ENCODE measurements around the gene ZNF892.
"Not testable (repeated sequence)": the region's sequence is repeated elsewhere in the genome, so short reads cannot be mapped to it uniquely, and the experiment has no call there.

Gene ZNF892

DNA sequence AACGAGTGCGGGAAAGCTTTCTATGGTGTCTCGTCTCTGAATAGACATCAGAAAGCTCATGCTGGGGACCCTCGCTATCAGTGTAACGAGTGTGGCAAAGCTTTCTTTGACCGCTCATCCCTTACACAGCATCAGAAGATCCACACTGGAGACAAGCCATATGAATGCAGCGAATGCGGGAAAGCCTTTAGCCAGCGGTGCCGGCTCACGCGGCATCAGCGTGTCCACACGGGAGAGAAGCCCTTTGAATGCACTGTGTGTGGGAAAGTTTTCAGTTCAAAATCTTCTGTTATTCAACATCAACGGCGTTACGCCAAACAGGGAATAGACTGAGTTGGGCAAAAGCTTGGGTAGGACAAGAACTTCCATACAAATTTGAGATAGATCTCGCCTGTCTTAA is 25.5 kb upstream of the ZNF892 start:
- no peak for DNase-seq (ENCODE audit: extremely low spot score)
- POLR2A ChIA-PET = interaction anchor here (1.9 kb wide), 1 partner anchor 16 kb away, joined by 6 read pairs; the partner anchor contains the start of gene ZNF2
- no peak for TF ChIP-seq FOXM1 (IDR thresholded peaks at IDR 0.05; ENCODE audit: borderline replicate concordance)
- no peak for TF ChIP-seq BHLHE40 (IDR thresholded peaks at IDR 0.05; ENCODE audit: borderline replicate concordance)
- no peak for TF ChIP-seq SUZ12 (IDR thresholded peaks at IDR 0.05)
- TF ChIP-seq CTBP1 (IDR thresholded peaks at IDR 0.05; ENCODE audit: borderline replicate concordance) = no peak
- TF ChIP-seq PKNOX1 (IDR thresholded peaks at IDR 0.05) = no peak
- no peak for TF ChIP-seq HDGF (IDR thresholded peaks at IDR 0.05; ENCODE audit: borderline replicate concordance)
- CTCF ChIA-PET = no interaction called here

DNA sequence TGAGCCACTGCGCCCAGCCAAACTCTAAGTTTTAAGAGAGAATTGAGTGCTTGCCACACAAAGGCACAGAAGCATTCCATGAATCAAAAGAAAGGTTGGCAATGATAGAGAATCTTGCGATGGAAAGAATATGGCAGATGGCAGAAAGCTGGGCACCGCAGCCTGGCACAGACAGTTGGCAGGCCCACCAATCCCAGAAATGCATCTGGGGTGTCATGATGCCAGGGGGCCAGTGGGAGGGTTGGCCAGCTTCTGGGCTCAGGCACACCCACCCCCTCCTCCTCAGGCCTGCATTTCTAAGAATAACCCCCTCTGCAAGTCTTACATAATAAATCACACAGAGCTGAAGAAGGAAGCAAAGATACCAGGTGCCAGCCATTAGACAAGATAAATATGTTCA is 22.1 kb upstream of the ZNF892 start:
- TF ChIP-seq FOXM1 (IDR thresholded peaks at IDR 0.05; ENCODE audit: borderline replicate concordance) = no peak
- no peak for TF ChIP-seq HDGF (IDR thresholded peaks at IDR 0.05; ENCODE audit: borderline replicate concordance)
- no peak for TF ChIP-seq FOXK2 (IDR thresholded peaks at IDR 0.05)
- TF ChIP-seq CTBP1 (IDR thresholded peaks at IDR 0.05; ENCODE audit: borderline replicate concordance) = no peak
- no peak for TF ChIP-seq LEF1 (IDR thresholded peaks at IDR 0.05; ENCODE audit: borderline replicate concordance)
- TF ChIP-seq NFRKB (IDR thresholded peaks at IDR 0.05) = no peak
- CTCF ChIA-PET = no interaction called here
- POLR2A ChIA-PET = interaction anchor here (0.7 kb wide), 1 partner anchor 95 kb away, joined by 3 read pairs; no protein-coding TSS in a partner anchor
- DNase-seq (ENCODE audit: extremely low spot score) = no peak

GRCh38 chr2:95185973-95186372 is 21.3 kb upstream of the ZNF892 start:
- ChIA-PET CTCF (no interaction called here), POLR2A (interaction anchor here (0.7 kb wide), 1 partner anchor 94 kb away, joined by 3 read pairs; no protein-coding TSS in a partner anchor)
- DNase-seq (ENCODE audit: extremely low spot score) = no peak
- TF ChIP-seq SP1 (IDR thresholded peaks at IDR 0.05) = no peak
- TF ChIP-seq HDGF (IDR thresholded peaks at IDR 0.05; ENCODE audit: borderline replicate concordance) = no peak
- no peak for TF ChIP-seq FOXA1 (IDR thresholded peaks at IDR 0.05)
- TF ChIP-seq TARDBP (IDR thresholded peaks at IDR 0.05) = no peak
- TF ChIP-seq L3MBTL2 (conservative IDR thresholded peaks at IDR 0.05) = no peak
- TF ChIP-seq PKNOX1 (IDR thresholded peaks at IDR 0.05) = no peak
- no peak for TF ChIP-seq LEF1 (IDR thresholded peaks at IDR 0.05; ENCODE audit: borderline replicate concordance)
- no peak for TF ChIP-seq FOXK2 (IDR thresholded peaks at IDR 0.05)
- no peak for TF ChIP-seq SUZ12 (IDR thresholded peaks at IDR 0.05)
- TF ChIP-seq NFRKB (IDR thresholded peaks at IDR 0.05) = no peak
- TF ChIP-seq FOXM1 (IDR thresholded peaks at IDR 0.05; ENCODE audit: borderline replicate concordance) = no peak

DNA sequence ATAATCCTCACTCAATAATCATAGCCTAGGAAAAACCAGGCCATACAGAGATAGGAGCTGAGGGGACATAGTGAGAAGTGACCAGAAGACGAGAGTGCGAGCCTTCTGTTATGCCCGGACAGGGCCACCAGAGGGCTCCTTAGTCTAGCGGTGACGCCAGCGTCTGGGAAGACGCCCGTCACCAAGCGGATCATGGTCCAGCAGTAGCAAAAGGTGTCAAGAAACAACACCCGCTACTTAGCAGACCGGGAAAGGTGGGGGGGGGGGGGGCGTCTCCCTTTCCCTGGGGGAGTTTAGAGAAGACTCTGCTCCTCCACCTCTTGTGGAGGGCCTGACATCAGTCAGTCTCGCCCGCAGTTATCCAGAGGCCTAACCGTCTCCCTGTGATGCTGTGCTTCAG is 14.4 kb upstream of the ZNF892 start:
- POLR2A ChIA-PET; DNase-seq (ENCODE audit: extremely low spot score); CTCF ChIA-PET: not testable (repeated sequence)

DNA sequence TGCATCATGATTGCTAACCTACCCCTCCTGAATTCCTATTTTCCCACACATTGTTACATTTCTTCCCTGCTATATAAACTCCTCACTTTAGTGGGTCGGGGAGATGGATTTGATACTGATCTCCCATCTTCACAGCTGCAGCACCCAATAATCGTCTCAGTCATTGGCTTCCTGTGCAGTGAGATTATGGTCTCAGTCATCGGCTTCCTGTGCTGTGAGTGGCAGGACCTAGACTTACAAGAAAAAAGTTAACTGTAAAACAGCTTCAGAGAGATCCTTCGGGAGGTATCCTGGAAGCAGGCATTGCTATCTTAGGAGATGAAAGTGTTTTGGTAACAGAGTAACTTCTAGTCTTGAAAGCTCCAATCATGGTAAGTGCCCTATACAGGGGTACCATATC is 3.4 kb upstream of the ZNF892 start:
- no peak for DNase-seq (ENCODE audit: extremely low spot score)
- CTCF ChIA-PET = no interaction called here
- POLR2A ChIA-PET = no interaction called here
- TF ChIP-seq L3MBTL2 (conservative IDR thresholded peaks at IDR 0.05) (no peak), FOXM1 (IDR thresholded peaks at IDR 0.05; ENCODE audit: borderline replicate concordance) (no peak), CTBP1 (IDR thresholded peaks at IDR 0.05; ENCODE audit: borderline replicate concordance) (no peak), HDGF (IDR thresholded peaks at IDR 0.05; ENCODE audit: borderline replicate concordance) (no peak), TARDBP (IDR thresholded peaks at IDR 0.05) (no peak), SP1 (IDR thresholded peaks at IDR 0.05) (no peak), LEF1 (IDR thresholded peaks at IDR 0.05; ENCODE audit: borderline replicate concordance) (no peak), BHLHE40 (IDR thresholded peaks at IDR 0.05; ENCODE audit: borderline replicate concordance) (no peak), PKNOX1 (IDR thresholded peaks at IDR 0.05) (no peak), ARNT (IDR thresholded peaks at IDR 0.05) (no peak), FOXA1 (IDR thresholded peaks at IDR 0.05) (no peak), NFRKB (IDR thresholded peaks at IDR 0.05) (no peak), ZNF384 (IDR thresholded peaks at IDR 0.05) (no peak)

GRCh38 chr2:95204396-95204795 is 2.9 kb upstream of the ZNF892 start:
- TF ChIP-seq FOXK2 (IDR thresholded peaks at IDR 0.05) = no peak
- no peak for TF ChIP-seq FOXM1 (IDR thresholded peaks at IDR 0.05; ENCODE audit: borderline replicate concordance)
- no peak for TF ChIP-seq SP1 (IDR thresholded peaks at IDR 0.05)
- no peak for TF ChIP-seq L3MBTL2 (conservative IDR thresholded peaks at IDR 0.05)
- no peak for TF ChIP-seq CTBP1 (IDR thresholded peaks at IDR 0.05; ENCODE audit: borderline replicate concordance)
- no peak for TF ChIP-seq ARNT (IDR thresholded peaks at IDR 0.05)
- no peak for TF ChIP-seq ELF4 (IDR thresholded peaks at IDR 0.05)
- no peak for TF ChIP-seq BHLHE40 (IDR thresholded peaks at IDR 0.05; ENCODE audit: borderline replicate concordance)
- TF ChIP-seq NFRKB (IDR thresholded peaks at IDR 0.05) = no peak
- TF ChIP-seq PKNOX1 (IDR thresholded peaks at IDR 0.05) = no peak
- TF ChIP-seq SUZ12 (IDR thresholded peaks at IDR 0.05) = no peak
- TF ChIP-seq LEF1 (IDR thresholded peaks at IDR 0.05; ENCODE audit: borderline replicate concordance) = no peak
- CTCF ChIA-PET = no interaction called here
- no peak for DNase-seq (ENCODE audit: extremely low spot score)
- POLR2A ChIA-PET = no interaction called here

Data from HEK293T (cell line).